SKM-1 treated with dmso at 0.1 percent for 144 hours (cell line): ENCODE measurements around the gene NLRP7.

Experiments used
- DNase-seq: peaks from one replicate; lab custom pipeline; 2025; ENCODE audit not compliant: unreplicated experiment; lab: John Stamatoyannopoulos, UW

NLRP7 gene

GRCh38 chr19:54875506-54875905 is 71.8 kb downstream of the NLRP7 start:
- peak; percentile 56 for DNase-seq

DNA sequence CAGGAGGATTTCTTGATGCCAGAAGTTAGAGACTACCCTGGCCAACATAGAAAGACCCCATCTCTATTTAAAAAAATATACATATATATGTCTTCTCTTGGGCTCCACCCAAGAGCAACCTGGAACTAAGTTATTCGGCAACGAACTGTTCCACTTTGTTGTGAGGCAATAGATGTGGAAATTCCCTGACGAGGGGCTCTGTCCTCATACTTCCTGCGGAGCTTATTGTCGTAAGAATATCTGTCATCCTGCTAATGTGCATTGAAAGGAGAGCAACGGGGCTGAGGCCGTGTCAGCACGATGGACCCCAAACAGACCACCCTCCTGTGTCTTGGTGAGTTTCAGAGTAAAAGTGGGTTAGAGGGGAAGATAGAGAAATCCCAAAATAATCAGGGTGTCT is 73.3 kb downstream of the NLRP7 start, which contains the start of gene FCAR:
Gene FCAR, plus strand, starts transcription at position 246 of the 400 bp plus-strand sequence. Its CDS starts 55 bp downstream, at position 301.
- DNase-seq: peak; percentile 16
